Activated CD4-positive, alpha-beta T cell treated with anti-CD3 and anti-CD28 coated beads, Interleukin-2, amount 10 ng/mL, durations not matched to agents 7 days and 5 days (primary cell): Measurements from ENCODE around the gene ZNF654. TPM values are rescaled to one million over a fixed set of nuclear protein-coding genes. Genes with fewer than 3 reads are reported as not detected.
"Not testable (repeated sequence)": the region's sequence is repeated elsewhere in the genome, so short reads cannot be mapped to it uniquely, and the experiment has no call there.

ENCODE experiments used
- CTCF ChIA-PET: fragments of 350-600 bp; sonication (Branson Sonifier 250); formaldehyde crosslinking; loops from one replicate; lab custom pipeline; 2021; ENCODE audit warnings: antibody characterized with exemption; lab: Charles Lee
- POLR2A ChIA-PET: fragments of 350-600 bp; sonication (Branson Sonifier 250); formaldehyde crosslinking; loops from one replicate; lab custom pipeline; 2021; ENCODE audit warnings: antibody characterized with exemption; lab: Charles Lee
- DNase-seq: peaks from one replicate; pipeline ENCODE4 v3.0.0-alpha.2; 2020
- H3K27ac Mint-ChIP-seq: one replicate; pipeline ENCODE4 v1.8.0; 2021; ENCODE audit warnings: mild to moderate bottlenecking, moderate library complexity, mixed read lengths
- H3K27me3 Mint-ChIP-seq: one replicate; pipeline ENCODE4 v1.8.0; 2021; ENCODE audit warnings: mixed read lengths
- H3K36me3 Mint-ChIP-seq: one replicate; pipeline ENCODE4 v1.8.0; 2021; ENCODE audit warnings: low read depth, mixed read lengths
- H3K4me1 Mint-ChIP-seq: one replicate; pipeline ENCODE4 v1.8.0; 2021; ENCODE audit warnings: mixed read lengths
- H3K4me3 Mint-ChIP-seq: one replicate; pipeline ENCODE4 v1.8.0; 2021; ENCODE audit warnings: mild to moderate bottlenecking, moderate library complexity, mixed read lengths
- H3K9me3 Mint-ChIP-seq: one replicate; pipeline ENCODE4 v1.8.0; 2021; ENCODE audit warnings: mixed read lengths
- total RNA-seq, 2 experiments: library from RNA; stranded (reverse); gene quantifications; one replicate each; pipeline ENCODE4 v1.2.3, GENCODE V29; 2021

The ZNF654 gene
- total RNA-seq, 2 experiments from 2014 or later: 25.3 to 25.4 TPM

GRCh38 chr3:88117683-88118082 is 58.6 kb downstream of the ZNF654 start:
- peaks cover 41% of the 10 kb centered on the region for H3K36me3 Mint-ChIP-seq
- H3K27ac Mint-ChIP-seq: no peak overlapping the region
- no peaks in the 10 kb centered on the region for H3K27me3 Mint-ChIP-seq
- no peak overlapping the region for H3K4me3 Mint-ChIP-seq
- no peak for DNase-seq
- H3K9me3 Mint-ChIP-seq: no peaks in the 10 kb centered on the region
- H3K4me1 Mint-ChIP-seq: peaks cover 15% of the 10 kb centered on the region
- ChIA-PET POLR2A (no interaction called here), CTCF (no interaction called here)

- H3K36me3 Mint-ChIP-seq: peaks cover 41% of the 10 kb centered on the region
- CTCF ChIA-PET: not testable (repeated sequence)
Observed at GRCh38 chr3:88118603-88119002, 59.5 kb downstream of the ZNF654 start.

GRCh38 chr3:88123526-88123925 is 64.5 kb downstream of the ZNF654 start:
- ChIA-PET CTCF (interaction anchor here (0.6 to 2.6 kb wide), 4 partner anchors 9 to 890 kb away, joined by 3 to 9 read pairs (median 4); partner anchors contain the start of gene C3orf38), POLR2A (interaction anchor here (0.6 kb wide), 1 partner anchor 64 kb away, joined by 7 read pairs; the partner anchor contains the start of gene ZNF654)
- H3K9me3 Mint-ChIP-seq: no peaks in the 10 kb centered on the region
- H3K36me3 Mint-ChIP-seq: peaks cover 21% of the 10 kb centered on the region
- no peak for DNase-seq
- H3K27ac Mint-ChIP-seq: no peak overlapping the region
- no peaks in the 10 kb centered on the region for H3K4me1 Mint-ChIP-seq
- no peaks in the 10 kb centered on the region for H3K27me3 Mint-ChIP-seq
- H3K4me3 Mint-ChIP-seq: no peak overlapping the region

More at GRCh38 chr3:88118603-88119002, 59.5 kb downstream of the ZNF654 start:
- POLR2A ChIA-PET, H3K27me3 Mint-ChIP-seq, H3K4me3 Mint-ChIP-seq, H3K27ac Mint-ChIP-seq, DNase-seq, H3K9me3 Mint-ChIP-seq: not testable (repeated sequence)
- peaks cover 13% of the 10 kb centered on the region for H3K4me1 Mint-ChIP-seq

- no peak overlapping the region for H3K4me3 Mint-ChIP-seq
- H3K27ac Mint-ChIP-seq: no peak overlapping the region
- H3K9me3 Mint-ChIP-seq: no peaks in the 10 kb centered on the region
- peaks cover 18% of the 10 kb centered on the region for H3K36me3 Mint-ChIP-seq
- DNase-seq: no peak
- H3K27me3 Mint-ChIP-seq: no peaks in the 10 kb centered on the region
- ChIA-PET CTCF (interaction anchor here (1.1 to 1.2 kb wide), 2 partner anchors 8 to 11 kb away, joined by 3 read pairs; no protein-coding TSS in a partner anchor), POLR2A (no interaction called here)
- peaks cover 2% of the 10 kb centered on the region for H3K4me1 Mint-ChIP-seq
Observed at GRCh38 chr3:88131695-88132094, 72.6 kb downstream of the ZNF654 start.

GRCh38 chr3:88132894-88133293 is 73.8 kb downstream of the ZNF654 start:
- no peak for DNase-seq
- ChIA-PET POLR2A (no interaction called here), CTCF (interaction anchor here (0.9 to 1.2 kb wide), 3 partner anchors 9 to 17 kb away, joined by 3 read pairs; partner anchors contain the start of gene C3orf38)
- H3K4me1 Mint-ChIP-seq: peaks cover 2% of the 10 kb centered on the region
- no peaks in the 10 kb centered on the region for H3K9me3 Mint-ChIP-seq
- H3K36me3 Mint-ChIP-seq: peaks cover 15% of the 10 kb centered on the region
- H3K27me3 Mint-ChIP-seq: no peaks in the 10 kb centered on the region
- H3K4me3 Mint-ChIP-seq: no peak overlapping the region
- no peak overlapping the region for H3K27ac Mint-ChIP-seq

- Mint-ChIP-seq H3K27me3 (no peaks in the 10 kb centered on the region), H3K9me3 (no peaks in the 10 kb centered on the region), H3K27ac (no peak overlapping the region), H3K4me3 (no peak overlapping the region), H3K4me1 (peaks cover 2% of the 10 kb centered on the region), H3K36me3 (peaks cover 19% of the 10 kb centered on the region)
- POLR2A ChIA-PET: no interaction called here
- no peak for DNase-seq
- CTCF ChIA-PET: no interaction called here
Observed at GRCh38 chr3:88133711-88134263, 74.7 kb downstream of the ZNF654 start.

GRCh38 chr3:88137836-88138235 is 78.8 kb downstream of the ZNF654 start:
- H3K36me3 Mint-ChIP-seq: peaks cover 42% of the 10 kb centered on the region
- no peak overlapping the region for H3K4me3 Mint-ChIP-seq
- H3K27ac Mint-ChIP-seq: no peak overlapping the region
- ChIA-PET CTCF (interaction anchor here (1.3 kb wide), 1 partner anchor 8 kb away, joined by 3 read pairs; no protein-coding TSS in a partner anchor), POLR2A (no interaction called here)
- no peaks in the 10 kb centered on the region for H3K27me3 Mint-ChIP-seq
- DNase-seq: no peak
- peaks cover 6% of the 10 kb centered on the region for H3K4me1 Mint-ChIP-seq
- no peaks in the 10 kb centered on the region for H3K9me3 Mint-ChIP-seq

GRCh38 chr3:88141458-88142083 is 82.5 kb downstream of the ZNF654 start:
- Mint-ChIP-seq H3K36me3 (peaks cover 32% of the 10 kb centered on the region), H3K4me3 (no peak overlapping the region), H3K27ac (no peak overlapping the region), H3K9me3 (no peaks in the 10 kb centered on the region), H3K27me3 (no peaks in the 10 kb centered on the region), H3K4me1 (peaks cover 3% of the 10 kb centered on the region)
- POLR2A ChIA-PET: no interaction called here
- no peak for DNase-seq
- CTCF ChIA-PET: no interaction called here

- no peak overlapping the region for H3K4me3 Mint-ChIP-seq
- ChIA-PET CTCF (no interaction called here), POLR2A (no interaction called here)
- H3K4me1 Mint-ChIP-seq: peaks cover 8% of the 10 kb centered on the region
- H3K9me3 Mint-ChIP-seq: no peaks in the 10 kb centered on the region
- peaks cover 29% of the 10 kb centered on the region for H3K36me3 Mint-ChIP-seq
- no peak overlapping the region for H3K27ac Mint-ChIP-seq
- DNase-seq: no peak
- H3K27me3 Mint-ChIP-seq: no peaks in the 10 kb centered on the region
Observed at GRCh38 chr3:88142094-88142624, 83.1 kb downstream of the ZNF654 start.

GRCh38 chr3:88147261-88147660 is 88.2 kb downstream of the ZNF654 start:
- POLR2A ChIA-PET: no interaction called here
- Mint-ChIP-seq H3K4me3 (no peak overlapping the region), H3K4me1 (peaks cover 31% of the 10 kb centered on the region), H3K27ac (no peak overlapping the region), H3K36me3 (peaks cover 17% of the 10 kb centered on the region), H3K9me3 (no peaks in the 10 kb centered on the region), H3K27me3 (no peaks in the 10 kb centered on the region)
- DNase-seq: no peak
- CTCF ChIA-PET: interaction anchor here (0.6 kb wide), 1 partner anchor 89 kb away, joined by 3 read pairs; the partner anchor contains the start of genes CGGBP1 and ZNF654

GRCh38 chr3:88148651-88149050 is 89.6 kb downstream of the ZNF654 start:
- DNase-seq: no peak
- Mint-ChIP-seq H3K9me3 (no peaks in the 10 kb centered on the region), H3K27ac (peak overlapping the region; percentile 97), H3K4me3 (peak overlapping the region; percentile 93), H3K4me1 (peaks cover 41% of the 10 kb centered on the region), H3K27me3 (no peaks in the 10 kb centered on the region), H3K36me3 (peaks cover 20% of the 10 kb centered on the region)
- CTCF ChIA-PET: interaction anchor here (0.8 to 1.2 kb wide), 3 partner anchors 90 to 120 kb away, joined by 3 to 4 read pairs (median 4); no protein-coding TSS in a partner anchor
- POLR2A ChIA-PET: interaction anchor here (0.6 kb wide), 1 partner anchor 18 kb away, joined by 3 read pairs; no protein-coding TSS in a partner anchor

- peak overlapping the region; percentile 93 for H3K4me3 Mint-ChIP-seq
- H3K27me3 Mint-ChIP-seq: no peaks in the 10 kb centered on the region
- H3K4me1 Mint-ChIP-seq: peaks cover 41% of the 10 kb centered on the region
- ChIA-PET CTCF (interaction anchor here (0.8 to 1.2 kb wide), 5 partner anchors 16 to 120 kb away, joined by 3 to 4 read pairs (median 4); no protein-coding TSS in a partner anchor), POLR2A (interaction anchor here (0.6 to 0.8 kb wide), 2 partner anchors 19 to 879 kb away, joined by 3 to 4 read pairs; no protein-coding TSS in a partner anchor)
- H3K27ac Mint-ChIP-seq: peak overlapping the region; percentile 97
- no peak for DNase-seq
- H3K36me3 Mint-ChIP-seq: peaks cover 20% of the 10 kb centered on the region
- H3K9me3 Mint-ChIP-seq: no peaks in the 10 kb centered on the region
Observed at GRCh38 chr3:88149101-88149508, 90.0 kb downstream of the ZNF654 start.
